Breast epithelium (tissue), 3 donors: Measurements from ENCODE around the gene AARSD1.
"Not testable (repeated sequence)": the region's sequence is repeated elsewhere in the genome, so short reads cannot be mapped to it uniquely, and the experiment has no call there.

Experiments
- CTCF ChIP-seq, 3 donors: fragments of 450-650 bp; IDR thresholded peaks; one replicate each; pipeline ENCODE4 v1.5.1; 2016 to 2017; ENCODE audit warnings: antibody characterized with exemption in 3 of 3, mild to moderate bottlenecking in 3 of 3, moderate library complexity in 3 of 3
- POLR2AphosphoS5 ChIP-seq, 3 donors: sonication (generic); formaldehyde crosslinking; IDR thresholded peaks; one replicate each; pipeline ENCODE4 v1.6.1; 2017; ENCODE audit warnings: antibody characterized with exemption in 3 of 3

- not testable (repeated sequence) for TF ChIP-seq CTCF, POLR2AphosphoS5 (IDR thresholded peaks at IDR 0.05)
These were observed 47.6 kb downstream of the AARSD1 start for GRCh38 chr17:42916388-42917235.
